H9 (cell line): ENCODE results near the gene TCF7L1. TPM values are rescaled to one million over a fixed set of nuclear protein-coding genes. Genes with fewer than 3 reads are reported as not detected.

Source experiments
- DNase-seq: peaks from one replicate; pipeline ENCODE4 v3.0.0-alpha.2; 2017
- H2AFZ ChIP-seq: one replicate; pipeline ENCODE4 v1.6.1; 2013; ENCODE audit warnings: mild to moderate bottlenecking, low read length, control low read depth, moderate library complexity
- H2AK5ac ChIP-seq: 2 replicates; pipeline ENCODE4 v1.6.1; 2013; ENCODE audit warnings: low read length, control low read depth, mixed read lengths; ENCODE audit not compliant: insufficient read length
- H2BK120ac ChIP-seq: one replicate; pipeline ENCODE4 v1.6.1; 2013; ENCODE audit warnings: low read depth, mild to moderate bottlenecking, low read length, control low read depth, inconsistent platforms; ENCODE audit not compliant: poor library complexity, severe bottlenecking
- H2BK12ac ChIP-seq: 2 replicates; pipeline ENCODE4 v1.6.1; 2013; ENCODE audit warnings: low read length, control low read depth, mixed read lengths, low read depth; ENCODE audit not compliant: insufficient read length
- H2BK15ac ChIP-seq: 2 replicates; pipeline ENCODE4 v1.6.1; 2013; ENCODE audit warnings: low read depth, low read length, control low read depth
- H2BK20ac ChIP-seq: one replicate; pipeline ENCODE4 v1.6.1; 2013; ENCODE audit warnings: low read depth, mild to moderate bottlenecking, low read length, control low read depth, inconsistent platforms; ENCODE audit not compliant: poor library complexity, severe bottlenecking
- H2BK5ac ChIP-seq: 2 replicates; pipeline ENCODE4 v1.6.1; 2013; ENCODE audit warnings: low read length, control low read depth, mixed read lengths; ENCODE audit not compliant: insufficient read length
- H3K14ac ChIP-seq: 2 replicates; pipeline ENCODE4 v1.6.1; 2013; ENCODE audit warnings: low read length, control low read depth; ENCODE audit not compliant: insufficient read depth
- H3K18ac ChIP-seq: 2 replicates; pipeline ENCODE4 v1.6.1; 2013; ENCODE audit warnings: low read depth, mild to moderate bottlenecking, mixed read lengths, low read length, control low read depth; ENCODE audit not compliant: insufficient read length
- H3K23ac ChIP-seq: 2 replicates; pipeline ENCODE4 v1.6.1; 2013; ENCODE audit warnings: low read length, control low read depth, mixed read lengths, low read depth; ENCODE audit not compliant: insufficient read length
- H3K23me2 ChIP-seq: 2 replicates; pipeline ENCODE4 v1.6.1; 2013; ENCODE audit warnings: low read depth, mild to moderate bottlenecking, mixed read lengths, low read length, control low read depth; ENCODE audit not compliant: insufficient read length, poor library complexity, severe bottlenecking
- H3K27ac ChIP-seq: 2 replicates; pipeline ENCODE4 v1.5.1; 2013; ENCODE audit warnings: low read length, control low read depth, mixed read lengths, low read depth; ENCODE audit not compliant: insufficient read length
- H3K27me3 ChIP-seq: 2 replicates; pipeline ENCODE4 v1.6.1; 2013; ENCODE audit warnings: low read length, control low read depth, inconsistent platforms; ENCODE audit not compliant: insufficient read depth
- H3K4ac ChIP-seq: 2 replicates; pipeline ENCODE4 v1.6.1; 2013; ENCODE audit warnings: low read depth, mild to moderate bottlenecking, control low read depth, inconsistent platforms, low read length, moderate library complexity
- H3K4me1 ChIP-seq: 2 replicates; pipeline ENCODE4 v1.6.1; 2013; ENCODE audit warnings: low read length, control low read depth, inconsistent platforms; ENCODE audit not compliant: insufficient read depth
- H3K4me2 ChIP-seq: 2 replicates; pipeline ENCODE4 v1.6.1; 2013; ENCODE audit warnings: low read length, control low read depth, mixed read lengths; ENCODE audit not compliant: insufficient read length, insufficient read depth
- H3K56ac ChIP-seq: 2 replicates; pipeline ENCODE4 v1.6.1; 2013; ENCODE audit warnings: low read depth, mild to moderate bottlenecking, mixed read lengths, low read length, control low read depth; ENCODE audit not compliant: insufficient read length
- H3K79me1 ChIP-seq: 2 replicates; pipeline ENCODE4 v1.6.1; 2013; ENCODE audit warnings: low read depth, mild to moderate bottlenecking, moderate library complexity, low read length, control low read depth, inconsistent platforms; ENCODE audit not compliant: insufficient read depth, poor library complexity, severe bottlenecking
- H3K79me2 ChIP-seq: 2 replicates; pipeline ENCODE4 v1.6.1; 2013; ENCODE audit warnings: low read length, control low read depth, inconsistent platforms; ENCODE audit not compliant: insufficient read depth
- H3K9ac ChIP-seq: 2 replicates; pipeline ENCODE4 v1.6.1; 2013; ENCODE audit warnings: low read length, control low read depth, mixed read lengths; ENCODE audit not compliant: insufficient read length; ENCODE audit errors: extremely low read depth
- H3K9me3 ChIP-seq: one replicate; pipeline ENCODE4 v1.6.1; 2013; ENCODE audit warnings: low read depth, low read length, inconsistent platforms; ENCODE audit not compliant: control insufficient read depth
- H3T11ph ChIP-seq: one replicate; pipeline ENCODE4 v1.6.1; 2013; ENCODE audit warnings: mild to moderate bottlenecking, low read length, control low read depth, inconsistent platforms
- H4K20me1 ChIP-seq: one replicate; pipeline ENCODE4 v1.6.1; 2013; ENCODE audit not compliant: control insufficient read depth, insufficient read length, insufficient read depth
- H4K5ac ChIP-seq: 2 replicates; pipeline ENCODE4 v1.6.1; 2013; ENCODE audit warnings: low read depth, mild to moderate bottlenecking, mixed read lengths, low read length, control low read depth; ENCODE audit not compliant: insufficient read length
- H4K8ac ChIP-seq: replicated peaks from 2 replicates; pipeline ENCODE4 v1.6.1; 2013; ENCODE audit warnings: low read length, control low read depth, mixed read lengths, low read depth; ENCODE audit not compliant: insufficient read length
- H4K91ac ChIP-seq: 2 replicates; pipeline ENCODE4 v1.6.1; 2013; ENCODE audit warnings: low read depth, mild to moderate bottlenecking, moderate library complexity, mixed read lengths, low read length, control low read depth; ENCODE audit not compliant: insufficient read length
- H3K27ac Mint-ChIP-seq, 3 experiments: 2 replicates in 2 of 3; 3 replicates in 1 of 3; pipeline ENCODE4 v1.8.0; 2020 to 2021; ENCODE audit warnings: mixed read lengths in 3 of 3, mild to moderate bottlenecking in 1 of 3, moderate library complexity in 1 of 3
- H3K27me3 Mint-ChIP-seq: 2 replicates; pipeline ENCODE4 v1.8.0; 2021; ENCODE audit warnings: low read depth, mild to moderate bottlenecking, moderate library complexity, mixed read lengths
- H3K36me3 Mint-ChIP-seq, 3 experiments: 2 replicates in 2 of 3; 3 replicates in 1 of 3; pipeline ENCODE4 v1.8.0; 2020 to 2021; ENCODE audit warnings: low read depth in 3 of 3, mixed read lengths in 3 of 3; ENCODE audit not compliant: insufficient read depth in 1 of 3
- H3K4me1 Mint-ChIP-seq, 2 experiments: 2 replicates each; pipeline ENCODE4 v1.8.0; 2020; ENCODE audit warnings: mixed read lengths in 2 of 2
- H3K4me3 Mint-ChIP-seq, 2 experiments: 2 replicates in 1 of 2; 3 replicates in 1 of 2; pipeline ENCODE4 v1.8.0; 2020 to 2021; ENCODE audit warnings: mild to moderate bottlenecking in 2 of 2, mixed read lengths in 2 of 2, moderate library complexity in 1 of 2
- H3K9me3 Mint-ChIP-seq, 2 experiments: 2 replicates in 1 of 2; 3 replicates in 1 of 2; pipeline ENCODE4 v1.8.0; 2020; ENCODE audit warnings: mild to moderate bottlenecking in 2 of 2, mixed read lengths in 2 of 2, moderate library complexity in 1 of 2
- CTCF ChIP-seq: fragments of 200-600 bp; sonication (generic); conservative IDR thresholded peaks from 3 replicates; pipeline ENCODE4 v1.8.0; 2021; ENCODE audit warnings: antibody characterized with exemption, mild to moderate bottlenecking
- WGBS: extraction: QIAGEN DNeasy Blood & Tissue Kit; methylation state at CpG from one replicate; pipeline ENCODE4 v1.1.7; 2013; ENCODE audit warnings: missing lambda C conversion rate, low lambda C conversion rate, mixed read lengths; ENCODE audit not compliant: insufficient read length; ENCODE audit errors: extremely low coverage; 5-methylcytosine and 5-hydroxymethylcytosine counted together
- total RNA-seq: library from RNA; stranded (reverse); gene quantifications from 2 replicates; pipeline ENCODE4 v1.2.1, GENCODE V29; 2021

TCF7L1 gene
- total RNA-seq, 1 experiment from 2014 or later: 112 TPM

GRCh38 chr2:85178980-85179411 lies 45.8 kb downstream of the TCF7L1 start:
- no peak overlapping the region for H2BK12ac ChIP-seq
- H3K27me3 Mint-ChIP-seq: no peaks in the 10 kb centered on the region
- no peak overlapping the region for H2AFZ ChIP-seq
- no peak overlapping the region for H2BK120ac ChIP-seq
- no peak overlapping the region for H4K91ac ChIP-seq
- peaks cover 5% of the 10 kb centered on the region for H3K79me1 ChIP-seq
- no peak overlapping the region for H3K18ac ChIP-seq
- no peak overlapping the region for H4K5ac ChIP-seq
- peak overlapping the region; percentile 36 to 97 (median 97) for H3K27ac Mint-ChIP-seq
- no peak for TF ChIP-seq CTCF
- H3K9me3 Mint-ChIP-seq: no peaks in the 10 kb centered on the region; a peak in 1 of 5 replicates
- H2BK5ac ChIP-seq: no peak overlapping the region
- H3K9me3 ChIP-seq: no peaks in the 10 kb centered on the region
- H3T11ph ChIP-seq: no peak overlapping the region
- no peaks in the 10 kb centered on the region for H3K27me3 ChIP-seq
- peaks cover 37% of the 10 kb centered on the region; the same call in 1 of the 2 replicates for H3K4me1 ChIP-seq
- H3K4me2 ChIP-seq: no peak overlapping the region
- peaks cover 30% of the 10 kb centered on the region; the same call in 1 of the 2 replicates for H3K79me2 ChIP-seq
- no peak overlapping the region for H4K8ac ChIP-seq
- no peak overlapping the region for H2BK15ac ChIP-seq
- no CpG with 5 or more reads among the region's 5 CpGs for WGBS
- 0 out of 2 replicates have a peak overlapping the region, but pooled peaks have one; percentile 23 for H3K4ac ChIP-seq
- no peak overlapping the region for H3K9ac ChIP-seq
- H3K4me1 Mint-ChIP-seq: peaks cover 84 to 90% of the 10 kb centered on the region in 2 experiments
- no peak overlapping the region for H2BK20ac ChIP-seq
- H3K23ac ChIP-seq: no peak overlapping the region
- H3K14ac ChIP-seq: no peak overlapping the region
- DNase-seq: no peak
- H4K20me1 ChIP-seq: no peaks in the 10 kb centered on the region
- peak overlapping the region; percentile 25 for H3K27ac ChIP-seq
- peaks cover 15 to 29% (median 22%) of the 10 kb centered on the region in 3 experiments; a peak in 6 of 7 replicates for H3K36me3 Mint-ChIP-seq
- no peak overlapping the region for H3K56ac ChIP-seq
- H2AK5ac ChIP-seq: no peak overlapping the region
- H3K4me3 Mint-ChIP-seq: peak overlapping the region in 1 of 2 experiments; percentile 60; a peak in 2 of 5 replicates
- H3K23me2 ChIP-seq: no peaks in the 10 kb centered on the region
